ENCODE results near the gene ZMYND15.
A peak's percentile ranks its signal among the peaks of the same experiment; 100 is the strongest.

The ZMYND15 gene

GRCh38 chr17:4782652-4783051, 43.0 kb downstream of the ZMYND15 start:
- no peak for DNase-seq (ENCODE audit: low read depth)
- TF ChIP-seq CTCF (conservative IDR thresholded peaks at IDR 0.05; ENCODE audit: control insufficient read depth, insufficient read depth, low read depth, low read length) = no peak
- no peak overlapping the region for H3K4me3 ChIP-seq (ENCODE audit: control insufficient read depth, low read depth, low read length)

GRCh38 chr17:4785311-4786105, 45.9 kb downstream of the ZMYND15 start:
- no peak overlapping the region for H3K4me3 ChIP-seq (ENCODE audit: control insufficient read depth, low read depth, low read length)
- no peak for DNase-seq (ENCODE audit: low read depth)

GRCh38 chr17:4786106-4786511, 46.5 kb downstream of the ZMYND15 start, which contains the start of gene VMO1:
VMO1 (minus strand) TSS chr17:4786364; CDS start chr17:4786352, 12 bp downstream.
- no peak within 1 kb of the TSS for H3K4me3 ChIP-seq (ENCODE audit: control insufficient read depth, low read depth, low read length)
- DNase-seq (ENCODE audit: low read depth) = peak; percentile 33
- TF ChIP-seq CTCF (conservative IDR thresholded peaks at IDR 0.05; ENCODE audit: control insufficient read depth, insufficient read depth, low read depth, low read length) = no peak

More at GRCh38 chr17:4785311-4786105, 45.9 kb downstream of the ZMYND15 start:
- no peak for TF ChIP-seq CTCF (conservative IDR thresholded peaks at IDR 0.05; ENCODE audit: control insufficient read depth, insufficient read depth, low read depth, low read length)

- DNase-seq (ENCODE audit: low read depth) = peak; percentile 18
- TF ChIP-seq CTCF (conservative IDR thresholded peaks at IDR 0.05; ENCODE audit: control insufficient read depth, insufficient read depth, low read depth, low read length) = no peak
- H3K4me3 ChIP-seq (ENCODE audit: control insufficient read depth, low read depth, low read length) = no peak overlapping the region
These were observed 46.9 kb downstream of the ZMYND15 start for GRCh38 chr17:4786516-4786915.

GRCh38 chr17:4788159-4788806, 48.6 kb downstream of the ZMYND15 start:
- no peak overlapping the region for H3K4me3 ChIP-seq (ENCODE audit: control insufficient read depth, low read depth, low read length)
- TF ChIP-seq CTCF (conservative IDR thresholded peaks at IDR 0.05; ENCODE audit: control insufficient read depth, insufficient read depth, low read depth, low read length) = no peak
- DNase-seq (ENCODE audit: low read depth) = peak; percentile 77

- no peak for TF ChIP-seq CTCF (conservative IDR thresholded peaks at IDR 0.05; ENCODE audit: control insufficient read depth, insufficient read depth, low read depth, low read length)
- no peak for DNase-seq (ENCODE audit: low read depth)
- H3K4me3 ChIP-seq (ENCODE audit: control insufficient read depth, low read depth, low read length) = peak within 1 kb of the TSS; percentile 60
These were observed 49.4 kb downstream of the ZMYND15 start, which contains the start of gene GLTPD2 for GRCh38 chr17:4788807-4789700. GLTPD2 (plus strand) TSS chr17:4788964; CDS start chr17:4789012, 48 bp downstream.
